HG02938 (cell line): ENCODE measurements around the gene SLC35B3.
"Not testable (repeated sequence)": the region's sequence is repeated elsewhere in the genome, so short reads cannot be mapped to it uniquely, and the experiment has no call there.

Experiments used
- ATAC-seq: cut with Tn5 transposase; IDR thresholded peaks from one replicate; pipeline ENCODE4 v1.9.1; 2021; ENCODE audit warnings: mild to moderate bottlenecking, moderate library complexity; ENCODE audit not compliant: unreplicated experiment

The SLC35B3 gene

DNA sequence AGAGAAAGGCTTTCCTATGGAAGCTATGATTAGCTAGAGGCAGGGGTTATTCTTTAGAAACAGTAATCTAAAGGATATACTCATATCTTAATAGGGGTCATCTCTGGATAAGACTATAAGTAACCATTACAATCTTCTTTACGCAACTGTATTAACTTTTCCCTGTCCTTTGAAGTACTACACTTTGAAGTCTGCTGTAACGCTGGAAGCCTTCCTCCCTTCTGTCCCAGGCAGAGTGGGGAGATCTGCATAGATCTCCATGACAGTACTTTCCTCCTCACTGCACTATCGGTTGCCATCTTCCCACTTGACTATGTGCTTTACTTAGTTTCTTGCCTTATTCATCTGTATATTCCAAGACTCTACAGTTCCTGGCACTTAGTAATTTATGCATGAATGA lies 20.1 kb downstream of the SLC35B3 start:
- no peak for ATAC-seq

DNA sequence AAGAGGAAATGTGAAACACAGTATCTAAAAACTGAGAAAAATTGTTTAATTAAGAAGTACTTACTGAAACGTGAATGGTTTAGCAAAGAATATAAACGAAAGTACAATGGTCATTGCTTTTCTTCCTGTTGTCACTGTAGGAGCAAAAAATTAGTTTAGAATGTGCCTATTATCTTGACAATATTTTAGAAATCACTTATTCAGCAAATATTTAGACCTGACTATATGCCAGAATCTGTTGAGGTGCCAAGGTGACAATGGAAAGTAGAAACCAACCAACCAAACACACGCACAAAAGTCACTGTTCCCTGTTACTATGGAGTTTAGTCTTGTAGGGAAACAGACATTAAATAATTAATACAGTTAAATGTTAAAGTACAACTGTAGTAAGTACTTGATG lies 20.5 kb downstream of the SLC35B3 start:
- no peak for ATAC-seq

DNA sequence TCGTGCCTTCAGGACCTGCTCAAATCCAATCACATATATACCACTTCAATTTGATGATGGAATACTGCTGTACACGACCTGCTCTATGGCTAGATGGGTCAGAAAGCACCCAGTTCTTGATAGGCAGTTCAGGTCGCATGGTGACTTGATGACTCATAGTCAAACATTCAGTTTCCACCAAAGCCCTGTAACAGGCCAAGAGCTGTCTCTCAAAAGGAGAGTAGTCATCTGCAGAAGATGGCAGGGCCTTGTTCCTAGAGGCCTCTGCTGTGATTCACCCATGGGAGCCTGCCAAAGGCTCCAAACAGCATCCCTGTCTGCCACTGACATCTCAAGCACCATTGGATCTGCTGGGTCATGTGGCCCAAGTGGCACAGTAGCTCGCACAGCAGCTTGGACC lies 29.4 kb downstream of the SLC35B3 start:
- not testable (repeated sequence) for ATAC-seq

DNA sequence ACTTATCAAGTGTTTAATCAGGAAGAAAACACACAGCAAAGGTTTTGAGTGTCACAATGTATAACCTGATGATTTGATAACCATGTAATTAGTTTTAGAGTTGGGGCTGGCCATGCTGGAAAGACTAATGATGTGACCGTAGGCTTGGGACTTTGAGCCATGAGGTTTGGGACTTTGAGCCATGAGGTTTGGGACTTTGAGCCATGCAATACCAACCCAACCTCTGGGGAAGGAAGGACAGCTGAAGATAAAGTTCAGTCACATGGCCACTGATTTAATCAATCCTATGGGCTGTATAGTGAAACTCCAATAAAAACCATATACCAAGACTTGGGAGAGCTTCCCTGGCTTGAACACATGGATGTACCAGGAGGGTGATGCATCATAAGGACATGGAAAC lies 32.8 kb downstream of the SLC35B3 start:
- no peak for ATAC-seq

DNA sequence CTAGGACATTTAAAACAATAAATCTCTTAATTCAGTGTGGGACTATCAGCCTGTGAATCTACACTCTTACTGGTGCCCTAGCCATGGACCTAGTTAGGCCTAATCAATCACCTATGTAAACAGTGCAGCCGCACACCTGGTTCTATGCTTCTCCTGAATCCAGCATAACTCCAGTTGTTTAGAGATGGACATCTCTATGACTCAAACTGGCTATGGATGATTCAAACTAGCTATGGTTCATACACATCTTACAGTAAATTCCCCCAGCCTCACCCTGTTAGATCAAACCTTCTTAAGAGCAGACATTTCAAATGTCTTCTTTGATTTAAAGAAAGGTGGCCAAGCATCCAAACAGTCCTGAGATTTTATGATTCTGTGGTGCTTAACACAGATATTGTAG lies 34.7 kb downstream of the SLC35B3 start:
- ATAC-seq: no peak

DNA sequence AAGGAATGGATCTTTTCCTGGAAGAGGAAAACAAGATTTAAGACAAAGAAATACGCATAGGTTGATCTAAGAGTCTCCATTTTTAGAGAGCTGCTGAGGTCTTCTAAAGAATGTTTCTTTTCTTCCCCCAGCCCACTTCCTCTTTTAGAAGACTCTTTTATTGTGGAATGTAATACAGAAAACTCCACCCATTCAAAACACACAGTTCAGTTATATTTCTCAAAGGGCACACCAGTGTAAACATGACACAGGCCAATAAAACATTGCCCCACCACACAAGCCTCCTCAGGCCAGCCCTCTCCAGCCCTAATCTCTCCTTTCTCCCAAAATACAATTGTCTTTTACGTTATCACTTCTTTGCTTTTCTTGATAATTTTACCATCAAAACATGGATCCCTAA lies 42.8 kb downstream of the SLC35B3 start:
- ATAC-seq: no peak

DNA sequence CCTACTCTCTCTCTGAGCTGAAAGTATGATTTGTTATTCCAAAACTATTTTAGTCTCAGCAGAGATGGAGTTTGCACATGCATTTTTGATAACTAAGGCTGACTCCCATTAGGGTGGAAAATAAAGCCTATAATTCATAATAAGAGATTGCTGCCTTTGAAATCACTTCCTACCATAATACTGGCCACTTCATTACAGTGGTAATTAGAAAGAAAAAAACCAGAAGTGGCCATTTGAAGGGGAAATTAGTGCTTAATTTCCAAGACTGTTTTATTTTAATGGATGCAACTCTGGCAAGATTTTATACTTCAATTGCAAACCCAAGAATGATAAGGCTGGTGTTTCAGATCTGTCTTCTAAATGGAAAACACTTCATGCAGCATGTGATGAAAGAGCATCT lies 43.4 kb downstream of the SLC35B3 start:
- ATAC-seq: no peak

DNA sequence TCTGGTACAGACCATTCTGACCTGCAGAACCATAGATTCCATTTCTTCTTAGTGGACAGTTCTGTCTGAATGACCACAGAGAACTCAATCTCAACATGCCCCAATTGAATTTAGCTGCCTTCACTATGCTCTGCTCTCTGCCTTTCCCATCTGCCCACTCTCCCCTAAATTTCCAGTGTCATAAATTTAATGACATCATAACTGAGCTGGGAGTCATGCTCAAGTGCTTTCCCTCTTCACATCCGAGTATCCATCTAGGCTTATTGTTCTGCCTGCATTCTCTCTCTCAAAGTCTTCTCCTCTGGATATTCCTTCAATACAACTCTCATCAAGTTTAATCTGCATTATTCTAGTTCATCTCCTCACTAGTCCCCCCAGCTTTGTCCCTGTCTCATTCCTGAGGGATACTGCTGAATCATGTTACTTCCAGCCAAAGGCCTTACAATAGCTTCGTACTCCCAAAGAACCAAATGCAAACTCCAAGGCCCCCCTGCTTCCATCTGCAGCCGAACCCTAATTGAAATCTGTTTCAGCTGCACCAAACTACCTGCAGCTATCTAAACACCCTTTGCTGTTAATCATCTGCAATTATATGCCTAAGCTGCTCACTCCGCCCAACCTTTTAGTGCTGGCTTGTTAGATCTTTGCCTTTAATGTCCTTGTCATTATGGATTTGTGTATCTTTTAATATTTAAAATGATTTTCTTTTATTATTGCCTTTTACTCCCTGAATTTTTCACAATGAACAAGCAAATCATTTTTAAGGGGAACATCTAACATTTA lies 46.1 kb downstream of the SLC35B3 start:
- ATAC-seq: no peak

DNA sequence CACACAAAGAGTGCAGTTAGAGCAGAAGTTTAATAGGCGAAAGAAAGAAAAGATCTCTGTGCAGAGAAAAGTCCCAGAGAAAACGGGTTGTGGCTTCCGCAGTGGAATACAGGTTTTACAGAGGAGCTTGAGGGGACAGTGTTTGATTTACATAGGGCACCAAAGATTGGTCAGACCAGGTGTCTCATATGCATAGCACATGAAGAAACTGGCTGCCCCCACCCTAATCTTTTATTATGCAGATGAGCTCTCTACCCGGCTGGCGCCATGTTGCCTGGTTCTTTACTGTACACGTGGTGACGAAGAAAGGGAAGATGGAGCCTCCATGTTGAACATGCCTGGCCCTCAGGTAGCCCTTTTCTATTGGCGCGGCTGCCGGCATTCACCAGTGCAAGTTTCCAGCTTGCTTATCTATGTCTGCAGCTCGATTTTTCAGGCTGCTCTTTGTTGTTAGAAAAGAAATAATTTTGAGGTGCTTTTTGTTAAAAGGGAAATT lies 47.4 kb downstream of the SLC35B3 start:
- no peak for ATAC-seq

DNA sequence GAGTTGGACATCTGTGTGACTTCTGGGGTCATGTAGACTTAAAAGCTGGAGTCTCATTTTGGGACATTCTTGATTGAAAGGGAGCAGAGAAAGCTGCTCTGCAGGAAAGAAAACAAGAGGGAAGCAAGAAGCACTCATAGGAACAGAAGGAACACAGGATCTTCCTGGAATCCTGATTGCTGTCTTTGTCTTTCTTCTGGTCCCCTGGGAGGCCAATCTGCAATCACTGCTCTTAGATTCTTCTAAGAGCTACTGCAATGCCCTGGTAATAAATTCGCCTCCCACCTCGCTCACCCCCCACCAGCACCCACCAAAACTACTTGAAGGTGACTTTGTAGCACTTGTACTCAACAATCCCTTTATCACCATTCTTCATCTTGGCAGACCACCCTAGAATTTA lies 51.8 kb downstream of the SLC35B3 start:
- ATAC-seq: no peak

DNA sequence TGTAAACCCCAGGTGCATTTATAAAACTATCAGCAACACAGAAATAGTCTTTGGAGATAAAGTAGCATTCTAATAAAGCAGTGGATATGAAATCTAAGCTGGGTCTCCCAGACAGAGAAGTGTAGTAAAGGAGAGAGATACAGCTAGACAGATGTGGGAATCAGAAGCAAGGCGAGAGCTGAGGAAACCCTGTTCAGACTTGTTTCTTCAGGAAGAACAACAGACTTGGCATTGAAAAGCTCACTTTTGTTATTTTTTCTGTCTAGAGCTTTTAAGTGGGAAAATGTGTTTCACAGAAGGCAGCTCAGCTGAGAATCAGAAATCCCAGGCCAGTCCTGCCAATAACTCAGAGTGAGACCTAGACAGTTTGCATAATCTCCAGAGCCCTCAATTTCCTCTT lies 52.9 kb downstream of the SLC35B3 start:
- no peak for ATAC-seq

DNA sequence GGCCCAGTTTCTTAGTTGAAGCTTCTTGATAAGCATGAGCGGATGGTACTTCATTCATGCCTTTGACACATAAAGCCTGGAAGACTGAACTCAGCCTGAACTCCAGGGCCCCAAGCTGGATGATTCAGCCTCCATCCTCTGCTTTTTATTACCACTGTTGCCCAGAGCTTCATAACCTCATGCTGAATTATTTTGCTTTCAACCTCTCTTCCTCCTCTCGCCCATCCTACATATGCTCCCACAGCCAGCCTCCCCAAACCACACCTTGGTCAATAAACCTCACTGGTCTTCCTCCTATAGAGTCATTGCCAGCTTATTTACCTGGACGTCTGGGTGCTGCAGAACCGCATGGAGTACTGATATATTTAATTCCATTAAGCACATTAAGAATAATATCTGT lies 59.4 kb downstream of the SLC35B3 start:
- no peak for ATAC-seq
